Left hindlimb (tissue), 1 donor: Measurements from ENCODE around the gene XPO5.
"Not testable (repeated sequence)": the region's sequence is repeated elsewhere in the genome, so short reads cannot be mapped to it uniquely, and the experiment has no call there.

Source experiments
- DNase-seq: peaks from one replicate; pipeline ENCODE4 v3.0.0-alpha.2; 2018

Gene XPO5

GRCh38 chr6:43582911-43583310 is 7.1 kb upstream of the XPO5 start:
- DNase-seq = no peak

- no peak for DNase-seq
These were observed 3.3 kb upstream of the XPO5 start for GRCh38 chr6:43579171-43579570.

GRCh38 chr6:43578748-43579147 is 2.9 kb upstream of the XPO5 start:
- no peak for DNase-seq

- DNase-seq = no peak
These were observed 600 bp downstream of the XPO5 start for GRCh38 chr6:43575105-43575771.

DNA sequence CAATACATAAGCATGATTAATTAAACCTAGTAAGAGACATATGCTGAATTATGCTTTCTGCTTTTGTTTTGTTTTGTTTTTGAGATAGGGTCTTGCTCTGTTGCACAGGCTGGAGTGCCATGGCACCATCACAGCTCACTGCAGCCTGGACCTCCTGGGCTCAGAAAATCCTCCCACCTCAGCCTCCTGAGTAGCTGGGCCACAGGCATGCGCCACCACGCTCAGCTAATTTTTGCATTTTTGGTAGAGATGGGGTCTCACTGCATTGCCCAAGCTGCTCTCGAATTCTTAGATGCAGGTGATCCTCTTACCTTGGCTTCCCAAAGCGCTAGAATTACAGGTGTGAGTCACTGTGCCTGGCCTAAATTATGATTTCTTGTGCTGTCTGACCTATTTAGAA is 3.8 kb downstream of the XPO5 start:
- DNase-seq = no peak

DNA sequence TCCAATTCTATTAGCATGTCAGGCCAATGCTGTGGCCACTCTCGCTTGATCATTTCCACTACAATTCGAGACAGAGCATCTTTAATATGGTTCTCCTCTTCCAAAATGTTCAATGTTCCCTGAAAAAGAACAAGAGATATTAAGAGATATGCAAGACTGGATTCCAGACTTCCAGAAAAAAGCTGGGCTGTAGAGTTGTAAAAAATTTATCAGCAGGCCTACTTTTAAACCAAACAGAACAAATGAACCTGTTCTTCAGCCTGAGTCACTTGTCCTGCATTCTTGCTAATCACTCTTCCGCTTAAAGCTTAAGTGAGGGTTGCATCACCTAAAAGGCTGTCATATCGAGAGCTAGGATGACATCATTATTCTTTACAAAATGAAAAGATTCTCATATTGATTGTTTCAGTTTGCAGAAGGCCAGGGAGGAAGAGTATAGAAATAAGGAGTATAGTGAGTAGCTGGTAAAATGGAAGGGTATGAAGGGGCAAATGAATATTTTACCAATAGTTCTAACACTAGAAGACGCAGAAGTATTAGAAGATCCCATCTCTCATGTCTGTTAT is 4.9 kb downstream of the XPO5 start:
- no peak for DNase-seq

GRCh38 chr6:43559328-43559727 is 16.5 kb downstream of the XPO5 start:
- DNase-seq = no peak

DNA sequence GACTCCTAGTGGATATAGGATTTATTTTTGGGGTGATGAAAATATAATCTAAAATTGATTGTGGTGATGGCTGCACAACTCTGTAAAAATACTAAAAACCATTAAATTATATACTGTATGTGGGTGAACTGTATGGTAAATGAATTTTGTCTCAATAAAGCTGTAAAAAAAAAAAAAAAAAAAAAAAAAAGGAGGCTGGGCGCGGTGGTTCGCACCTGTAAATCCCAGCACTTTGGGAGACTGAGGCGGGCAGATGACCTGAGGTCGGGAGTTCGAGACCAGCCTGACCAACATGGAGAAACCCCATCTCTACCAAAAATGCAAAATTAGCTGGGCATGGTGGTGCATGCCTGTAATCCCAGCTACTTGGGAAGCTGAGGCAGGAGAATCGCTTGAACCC is 18.2 kb downstream of the XPO5 start:
- DNase-seq = not testable (repeated sequence)

GRCh38 chr6:43547222-43547621 is 28.6 kb downstream of the XPO5 start:
- no peak for DNase-seq

DNA sequence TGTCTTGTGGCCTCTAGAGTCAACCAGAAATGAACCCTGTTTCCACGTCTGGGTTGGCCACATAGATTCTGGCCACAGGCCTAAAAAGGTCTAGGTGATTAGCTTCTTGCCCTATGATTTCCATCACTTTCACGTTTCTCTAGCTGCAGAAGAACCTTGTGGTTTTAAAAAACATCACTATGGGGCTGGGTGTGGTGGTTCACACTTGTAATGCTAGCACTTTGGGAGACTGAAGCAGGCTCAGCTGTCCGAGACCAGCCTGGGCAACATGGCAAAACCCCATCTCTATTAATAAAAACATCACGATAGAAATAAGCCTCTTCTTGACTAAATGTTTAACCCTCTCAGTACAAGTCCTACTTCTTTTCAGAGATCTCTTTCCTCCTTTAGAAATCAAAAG is 31.4 kb downstream of the XPO5 start:
- DNase-seq = no peak

GRCh38 chr6:43541774-43542471 is 33.9 kb downstream of the XPO5 start:
- no peak for DNase-seq

GRCh38 chr6:43540507-43540906 is 35.3 kb downstream of the XPO5 start:
- DNase-seq = no peak

DNA sequence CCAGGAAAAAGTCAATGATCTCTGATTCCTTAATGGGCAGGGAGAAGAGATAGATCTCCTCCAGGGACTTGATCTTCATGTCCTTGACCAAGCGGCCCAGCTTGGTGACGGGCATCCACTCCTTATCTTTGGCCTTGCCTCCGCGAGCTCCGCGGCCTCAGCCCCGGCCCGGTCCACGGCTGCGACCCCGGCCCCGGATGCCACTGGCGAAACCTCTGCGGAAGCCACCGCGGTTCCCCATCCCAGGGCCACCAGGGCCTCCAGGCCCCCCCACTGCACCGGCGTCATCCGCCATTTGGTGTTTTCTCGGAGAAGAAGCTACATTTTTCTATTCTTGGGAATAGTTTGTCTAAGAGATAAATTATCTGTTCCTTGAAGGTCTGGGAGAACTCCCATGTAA is 36.4 kb downstream of the XPO5 start:
- not testable (repeated sequence) for DNase-seq

DNA sequence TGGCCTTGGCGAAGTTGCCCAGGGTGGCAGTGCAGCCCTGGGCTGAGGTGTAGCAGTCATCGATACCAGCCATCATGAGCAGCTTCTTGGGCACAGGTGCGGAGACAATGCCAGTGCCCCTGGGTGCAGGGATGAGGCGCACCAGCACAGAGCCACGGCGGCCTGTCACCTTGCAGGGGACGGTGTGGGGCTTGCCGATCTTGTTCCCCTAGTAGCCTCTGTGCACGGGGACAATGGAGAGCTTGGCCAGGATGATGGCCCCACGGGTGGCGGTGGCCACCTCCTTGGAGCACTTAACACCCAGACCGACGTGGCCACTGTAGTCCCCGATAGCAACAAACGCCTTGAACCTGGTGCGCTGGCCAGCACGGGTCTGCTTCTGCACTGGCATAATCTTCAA is 36.9 kb downstream of the XPO5 start:
- not testable (repeated sequence) for DNase-seq

GRCh38 chr6:43532201-43532600 is 43.6 kb downstream of the XPO5 start:
- DNase-seq = no peak

GRCh38 chr6:43524483-43524961 is 51.3 kb downstream of the XPO5 start:
- DNase-seq = no peak

DNA sequence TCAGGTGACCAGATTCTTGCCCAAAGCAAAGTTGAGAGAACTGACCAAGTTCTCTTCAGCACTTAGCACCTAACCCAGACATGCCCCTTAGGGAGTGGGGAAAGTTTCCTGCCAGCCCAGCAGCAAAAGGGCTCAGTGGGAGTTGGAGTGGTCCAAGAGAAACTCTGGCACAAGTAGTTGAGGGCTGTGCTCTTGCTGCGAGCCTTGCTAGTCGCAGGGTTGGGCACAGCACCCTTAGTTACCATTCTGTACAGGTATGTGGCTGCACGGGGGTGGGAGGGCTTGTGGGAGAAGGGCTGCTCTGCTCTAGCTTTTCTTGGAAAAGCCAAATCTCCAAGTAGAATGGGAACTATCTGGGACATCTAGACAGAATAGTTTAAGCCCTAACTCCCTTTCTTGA is 52.6 kb downstream of the XPO5 start:
- DNase-seq = no peak

DNA sequence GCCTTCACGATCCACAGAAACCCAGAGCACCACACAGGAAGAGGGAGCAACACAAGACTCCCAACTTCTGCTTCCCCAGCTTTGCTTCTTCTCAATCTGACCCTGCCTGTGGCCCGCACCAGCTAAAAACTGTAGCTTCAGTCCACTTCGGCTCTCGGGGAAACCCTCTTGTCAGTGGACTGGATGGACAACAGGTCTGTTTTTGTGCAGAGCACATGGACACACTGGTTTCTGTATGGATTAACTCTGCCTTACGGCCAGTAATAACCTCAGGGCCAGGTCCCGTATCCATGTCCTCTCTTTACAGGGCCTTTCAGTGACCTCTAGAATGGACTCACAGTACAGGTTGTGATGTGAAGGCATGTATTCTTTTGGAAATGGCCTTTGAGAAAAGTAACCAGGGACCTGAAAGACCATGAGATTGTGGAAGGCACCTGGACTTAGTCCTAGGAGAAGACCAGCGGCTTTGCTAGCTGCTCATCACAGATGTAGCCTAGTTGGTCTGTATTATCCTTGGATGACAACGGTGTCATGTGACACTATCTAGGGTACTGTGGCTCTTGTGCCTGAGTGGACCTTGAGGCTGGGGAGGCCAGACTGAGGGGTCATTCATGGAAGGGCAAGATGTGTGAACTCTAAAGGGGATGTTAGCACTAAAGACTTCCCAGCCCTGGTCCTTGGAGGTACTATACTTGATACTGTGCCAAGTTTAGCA is 53.1 kb downstream of the XPO5 start:
- no peak for DNase-seq

DNA sequence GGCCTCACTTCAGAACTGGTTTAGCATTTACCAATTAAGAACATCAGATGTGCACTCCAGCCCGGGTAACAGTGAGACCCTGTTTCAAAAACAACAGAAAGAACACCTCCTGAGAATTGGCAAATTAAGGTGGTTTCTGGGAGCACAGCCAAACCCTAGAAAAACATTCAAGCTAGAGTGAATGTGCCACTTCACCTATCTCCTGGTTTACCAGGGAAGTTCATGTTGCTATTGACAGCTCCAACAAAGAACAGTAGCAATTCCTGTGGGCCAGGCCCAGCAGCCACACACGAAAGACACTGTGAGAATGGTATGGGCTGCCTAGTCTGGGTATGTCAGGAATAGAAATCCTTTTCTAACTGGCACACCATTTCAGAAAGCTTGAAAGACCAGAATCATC is 54.0 kb downstream of the XPO5 start:
- DNase-seq = no peak

DNA sequence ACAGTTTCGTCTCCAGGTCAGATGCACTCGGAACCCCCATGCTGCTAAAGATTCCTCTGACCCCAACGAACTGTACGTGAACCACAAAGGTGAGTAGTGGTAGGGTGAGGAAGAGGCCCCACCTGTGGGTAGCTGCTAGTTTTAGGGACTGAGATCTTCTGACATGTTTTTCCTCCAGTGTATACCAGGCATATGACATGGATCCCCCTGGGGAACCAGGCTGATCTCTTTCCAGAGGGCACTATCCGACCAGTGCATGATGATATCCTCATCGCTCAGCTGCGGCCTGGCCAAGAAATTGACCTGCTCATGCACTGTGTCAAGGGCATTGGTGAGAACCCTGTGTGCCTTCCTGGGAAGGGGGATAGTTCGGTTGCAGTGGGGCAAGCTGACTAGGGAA is 55.7 kb downstream of the XPO5 start:
- DNase-seq = no peak

DNA sequence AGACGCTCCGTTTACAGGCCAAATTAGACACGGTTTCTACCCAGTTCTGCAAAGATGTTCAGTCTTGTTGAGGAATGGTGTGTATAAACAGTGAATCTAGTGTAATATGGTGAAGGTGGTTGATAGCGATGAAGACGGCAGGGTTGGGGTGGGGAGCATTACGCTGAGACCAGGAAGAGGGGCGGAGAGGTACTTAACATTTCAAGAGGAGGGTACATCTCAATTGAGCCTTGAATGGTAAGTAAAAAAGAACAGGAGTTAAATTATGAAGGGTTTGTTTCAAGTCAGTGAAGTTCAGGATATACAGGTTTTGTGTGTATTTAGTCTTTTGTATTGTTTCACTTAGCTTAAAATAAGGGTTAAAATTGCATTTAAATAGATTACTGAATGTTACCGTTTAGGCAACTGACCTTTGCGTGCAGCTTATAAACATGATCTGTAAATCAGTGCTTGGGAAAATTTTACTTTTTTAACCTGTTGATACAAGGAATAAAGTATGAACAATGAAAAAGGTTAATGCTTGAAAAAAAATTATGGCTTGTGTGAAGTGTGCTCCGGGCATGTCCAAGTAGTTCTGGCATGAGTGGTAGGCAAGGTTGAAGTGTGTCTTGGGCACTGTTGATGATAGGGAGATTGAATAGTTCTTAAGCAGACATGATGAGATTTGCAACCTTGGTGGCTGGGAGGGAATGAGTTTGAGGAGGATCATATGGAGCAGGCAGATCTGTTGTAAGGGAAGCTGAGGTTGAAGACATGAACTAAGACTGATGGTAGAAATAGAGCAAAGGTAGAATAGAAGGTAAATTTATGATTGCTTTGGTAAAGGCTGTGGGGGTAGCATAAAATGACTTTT is 58.1 kb downstream of the XPO5 start:
- no peak for DNase-seq

- DNase-seq = peak; percentile 98
These were observed 58.9 kb downstream of the XPO5 start, which contains the start of the genes POLR1C and YIPF3 for GRCh38 chr6:43516697-43517504. POLR1C (plus strand) TSS chr6:43517089; CDS start chr6:43517110, 21 bp downstream. YIPF3 (minus strand) TSS chr6:43516926; CDS start chr6:43516807, 119 bp downstream.
